Esophagus (tissue), 2 donors: ENCODE measurements around the gene FAM210B. TPM values are rescaled to one million over a fixed set of nuclear protein-coding genes. Genes with fewer than 3 reads are reported as not detected.
A peak's percentile ranks its signal among the peaks of the same experiment; 100 is the strongest.
"Not testable (repeated sequence)": the region's sequence is repeated elsewhere in the genome, so short reads cannot be mapped to it uniquely, and the experiment has no call there.

Experiments
- H3K27ac ChIP-seq, 2 donors: one replicate each; pipeline ENCODE4 v1.5.1; 2013; ENCODE audit warnings: low read depth in 2 of 2, mild to moderate bottlenecking in 2 of 2, inconsistent platforms in 1 of 2, low read length in 1 of 2, moderate library complexity in 1 of 2
- H3K27me3 ChIP-seq, 2 donors: one replicate each; pipeline ENCODE4 v1.6.1; 2013; ENCODE audit warnings: low read length in 2 of 2, control low read depth in 1 of 2, mild to moderate bottlenecking in 1 of 2; ENCODE audit not compliant: insufficient read depth in 2 of 2, control insufficient read depth in 1 of 2
- H3K36me3 ChIP-seq, 2 donors: one replicate each; pipeline ENCODE4 v1.6.1; 2013; ENCODE audit warnings: low read length in 1 of 2; ENCODE audit not compliant: control insufficient read depth in 2 of 2, insufficient read depth in 2 of 2
- H3K4me1 ChIP-seq, 2 donors: one replicate each; pipeline ENCODE4 v1.6.1; 2013; ENCODE audit warnings: low read length in 1 of 2; ENCODE audit not compliant: control insufficient read depth in 2 of 2, insufficient read depth in 2 of 2
- H3K4me3 ChIP-seq, 2 donors: one replicate each; pipeline ENCODE4 v1.5.1; 2013; ENCODE audit warnings: low read length in 2 of 2, mild to moderate bottlenecking in 2 of 2, low read depth in 1 of 2, moderate library complexity in 1 of 2
- H3K9me3 ChIP-seq, 2 donors: one replicate each; pipeline ENCODE4 v1.6.1; 2013; ENCODE audit warnings: mild to moderate bottlenecking in 2 of 2, low read depth in 1 of 2, low read length in 1 of 2, moderate library complexity in 1 of 2; ENCODE audit not compliant: control insufficient read depth in 2 of 2, insufficient read depth in 1 of 2
- WGBS, 2 donors: extraction: QIAGEN DNeasy Blood & Tissue Kit; methylation state at CpG; one replicate each; pipeline ENCODE4 v1.1.7; 2013; 5-methylcytosine and 5-hydroxymethylcytosine counted together
- polyA plus RNA-seq, 2 donors: library from polyadenylated mRNA; stranded (reverse); fragments of 200-250 nt; gene quantifications; one replicate each; pipeline ENCODE4 v1.2.3, GENCODE V29; 2013
- donor health status: healthy with polysubstance abuse.
- donor health status: Bipolar disorder and iron deficiency.

The FAM210B gene
- polyA plus RNA-seq, 2 donors = 13.9 to 22.6 TPM

GRCh38 chr20:56400001-56400640, 41.3 kb downstream of the FAM210B start:
- Histone ChIP-seq H3K4me1 (peaks cover 0 to 2% of the 10 kb centered on the region in 2 donors), H3K36me3 (peaks cover 19 to 22% of the 10 kb centered on the region in 2 donors), H3K4me3 (no peak overlapping the region), H3K27ac (no peak overlapping the region), H3K9me3 (no peaks in the 10 kb centered on the region), H3K27me3 (no peaks in the 10 kb centered on the region)

GRCh38 chr20:56403465-56403864, 44.7 kb downstream of the FAM210B start:
- WGBS, 2 donors = 94 to 95% methylated on average over 26 of the region's 26 CpGs
- no peak overlapping the region for H3K4me3 ChIP-seq
- peaks cover 13% of the 10 kb centered on the region in 2 donors for H3K36me3 ChIP-seq
- H3K27me3 ChIP-seq = no peaks in the 10 kb centered on the region
- H3K4me1 ChIP-seq = peaks cover 0 to 2% of the 10 kb centered on the region in 2 donors
- no peaks in the 10 kb centered on the region for H3K9me3 ChIP-seq
- H3K27ac ChIP-seq = no peak overlapping the region

- H3K27me3 ChIP-seq, H3K27ac ChIP-seq, H3K4me1 ChIP-seq, H3K4me3 ChIP-seq, H3K9me3 ChIP-seq: not testable (repeated sequence)
- H3K36me3 ChIP-seq = peaks cover 12 to 13% of the 10 kb centered on the region in 2 donors
- 92 to 93% methylated on average over 12 of the region's 12 CpGs for WGBS, 2 donors
Measured at GRCh38 chr20:56405356-56405755, 46.6 kb downstream of the FAM210B start.

- 91% methylated on average over 3 of the region's 3 CpGs for WGBS, 2 donors
- Histone ChIP-seq H3K36me3 (peaks cover 10 to 12% of the 10 kb centered on the region in 2 donors), H3K4me1 (peaks cover 0 to 2% of the 10 kb centered on the region in 2 donors)
Measured at GRCh38 chr20:56406910-56407309, 48.1 kb downstream of the FAM210B start.

GRCh38 chr20:56409521-56409920, 50.7 kb downstream of the FAM210B start:
- Histone ChIP-seq H3K4me3 (no peak overlapping the region), H3K27me3 (no peaks in the 10 kb centered on the region), H3K9me3 (no peaks in the 10 kb centered on the region), H3K27ac (no peak overlapping the region), H3K36me3 (peaks cover 5% of the 10 kb centered on the region in 2 donors), H3K4me1 (no peaks in the 10 kb centered on the region)
- WGBS, 2 donors = 86 to 87% methylated on average over 5 of the region's 5 CpGs

More at GRCh38 chr20:56406910-56407309, 48.1 kb downstream of the FAM210B start:
- Histone ChIP-seq H3K27me3 (no peaks in the 10 kb centered on the region), H3K9me3 (no peaks in the 10 kb centered on the region), H3K27ac (no peak overlapping the region), H3K4me3 (no peak overlapping the region)

- no peaks in the 10 kb centered on the region for H3K27me3 ChIP-seq
- H3K27ac ChIP-seq = no peak overlapping the region
- no peaks in the 10 kb centered on the region for H3K4me1 ChIP-seq
- no peak overlapping the region for H3K4me3 ChIP-seq
- peaks cover 5% of the 10 kb centered on the region in 2 donors for H3K36me3 ChIP-seq
- no peaks in the 10 kb centered on the region for H3K9me3 ChIP-seq
- 36 to 82% methylated on average over 1 of the region's 1 CpG for WGBS, 2 donors
Measured at GRCh38 chr20:56409956-56410355, 51.2 kb downstream of the FAM210B start.

GRCh38 chr20:56411287-56411686, 52.5 kb downstream of the FAM210B start:
- not testable (repeated sequence) for H3K4me1 ChIP-seq, H3K36me3 ChIP-seq

GRCh38 chr20:56411759-56412472, 53.1 kb downstream of the FAM210B start, which contains the start of gene CASS4:
TSS of gene CASS4 (plus strand) at chr20:56412260. CDS start at chr20:56412459, 199 bp downstream.
- Histone ChIP-seq H3K27me3 (no peaks in the 10 kb centered on the region), H3K36me3 (peaks cover 5% of the 10 kb centered on the region in 2 donors), H3K9me3 (no peaks in the 10 kb centered on the region), H3K27ac (peak within 1 kb of the TSS; percentile 62 to 70), H3K4me1 (no peaks in the 10 kb centered on the region), H3K4me3 (peak within 1 kb of the TSS; percentile 4 to 18)
- 44 to 61% methylated on average over 10 of the region's 10 CpGs for WGBS, 2 donors

More at GRCh38 chr20:56411287-56411686, 52.5 kb downstream of the FAM210B start:
- not testable (repeated sequence) for H3K27me3 ChIP-seq, H3K27ac ChIP-seq, H3K9me3 ChIP-seq, H3K4me3 ChIP-seq
- 94 to 95% methylated on average over 7 of the region's 7 CpGs for WGBS, 2 donors

- Histone ChIP-seq H3K27ac (peak overlapping the region; percentile 40 to 62), H3K4me3 (peak overlapping the region; percentile 4 to 18), H3K9me3 (no peaks in the 10 kb centered on the region), H3K27me3 (no peaks in the 10 kb centered on the region), H3K36me3 (peaks cover 1 to 2% of the 10 kb centered on the region in 2 donors), H3K4me1 (no peaks in the 10 kb centered on the region)
- WGBS, 2 donors = 86 to 89% methylated on average over 7 of the region's 7 CpGs
Measured at GRCh38 chr20:56412473-56412790, 53.7 kb downstream of the FAM210B start.

GRCh38 chr20:56412949-56413348, 54.2 kb downstream of the FAM210B start:
- no peaks in the 10 kb centered on the region for H3K4me1 ChIP-seq

More at GRCh38 chr20:56412949-56413348, 54.2 kb downstream of the FAM210B start:
- H3K27me3 ChIP-seq = no peaks in the 10 kb centered on the region
- no peaks in the 10 kb centered on the region for H3K36me3 ChIP-seq
- H3K4me3 ChIP-seq = no peak overlapping the region
- H3K9me3 ChIP-seq = no peaks in the 10 kb centered on the region
- 92 to 98% methylated on average over 3 of the region's 3 CpGs for whole genome bisulfite sequencing, 2 donors
- no peak overlapping the region for H3K27ac ChIP-seq
